CD1c-positive myeloid dendritic cell (primary cell): Measurements from ENCODE around the gene CFAP74.

Experiments used
- DNase-seq: peaks from one replicate; pipeline ENCODE4 v3.0.0-alpha.2; 2016; ENCODE audit errors: extremely low spot score

Gene CFAP74

DNA sequence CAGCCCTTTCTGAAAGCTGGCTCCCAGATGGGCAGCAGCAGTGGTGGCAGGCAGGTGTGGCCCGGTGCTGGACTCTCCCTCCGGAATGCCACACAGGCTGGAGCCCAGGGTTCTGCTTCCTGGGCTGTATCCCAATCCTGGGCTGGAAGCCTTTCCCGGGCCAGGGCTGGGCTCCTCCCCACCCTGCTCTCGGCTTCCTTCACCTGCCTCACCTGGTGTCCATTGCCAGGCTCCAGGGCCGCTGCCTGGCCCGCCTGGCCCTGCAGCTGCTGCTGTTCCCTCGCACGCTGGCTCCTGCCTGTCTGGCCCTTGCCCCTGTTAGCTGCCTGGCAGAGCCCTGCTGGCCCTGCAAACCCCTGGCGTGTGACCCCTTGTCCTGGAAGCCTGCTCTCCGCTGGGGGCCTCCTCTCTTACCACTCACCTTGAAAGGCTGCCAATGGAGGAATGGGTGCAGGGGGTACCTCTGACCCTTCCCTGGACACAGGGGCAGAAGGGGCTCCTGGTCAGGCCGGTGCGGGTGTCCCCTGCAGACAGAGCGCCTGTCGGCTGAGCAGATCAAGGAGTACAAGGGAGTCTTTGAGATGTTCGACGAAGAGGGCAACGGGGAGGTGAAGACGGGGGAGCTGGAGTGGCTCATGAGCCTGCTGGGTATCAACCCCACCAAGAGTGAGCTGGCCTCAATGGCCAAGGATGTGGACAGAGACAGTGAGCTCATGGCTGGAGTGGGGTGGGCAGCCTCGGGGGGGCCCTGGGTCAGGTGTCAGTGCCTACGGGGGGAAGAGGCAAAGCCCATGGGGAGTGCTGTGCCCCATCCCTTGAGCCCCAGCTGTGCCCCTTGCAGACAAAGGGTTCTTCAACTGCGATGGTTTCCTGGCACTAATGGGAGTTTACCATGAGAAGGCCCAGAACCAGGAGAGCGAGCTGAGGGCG lies 87.4 kb downstream of the CFAP74 start:
- no peak for DNase-seq

DNA sequence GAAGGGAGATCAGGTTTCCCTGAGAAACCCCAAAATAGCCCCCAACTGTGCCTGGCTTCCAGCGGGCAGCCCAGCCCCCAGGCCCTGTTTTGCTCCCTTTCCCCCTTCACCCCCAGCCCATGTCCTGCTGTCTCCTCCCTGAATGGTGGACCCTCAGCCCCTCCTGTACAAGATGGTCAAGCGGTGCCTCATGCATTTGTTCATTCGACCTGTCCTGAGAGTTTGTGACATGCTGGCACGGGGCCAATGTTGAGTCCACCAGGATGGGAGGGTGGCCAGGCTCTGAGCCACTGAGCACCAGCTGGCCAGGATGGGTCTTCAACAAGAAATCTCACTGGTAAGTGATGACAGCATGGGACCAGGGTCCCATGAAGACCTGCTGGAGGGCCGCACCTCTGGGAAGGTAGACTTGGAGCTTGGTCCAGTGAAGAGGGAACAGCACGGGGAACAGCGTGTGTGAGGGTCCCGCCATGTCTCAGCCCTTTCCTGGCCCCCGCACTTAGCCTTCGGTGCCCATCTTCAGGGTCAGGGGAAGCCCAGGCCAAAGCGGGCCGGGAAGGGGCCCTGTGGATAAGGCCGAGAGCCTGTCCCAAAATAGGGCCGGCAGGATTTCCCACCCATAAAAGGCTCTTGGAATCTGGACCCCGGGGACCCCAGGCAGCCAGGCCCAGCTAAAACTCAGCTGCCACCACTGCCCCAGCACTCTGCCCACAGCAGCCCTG lies 88.5 kb downstream of the CFAP74 start, which contains the start of gene CALML6:
TSS of gene CALML6 (plus strand) at position 290 of the 722 bp plus-strand sequence. CDS start at position 311, 21 bp downstream.
- DNase-seq, result no peak

GRCh38 chr1:1914101-1914970 lies 89.2 kb downstream of the CFAP74 start:
- DNase-seq, result no peak

DNA sequence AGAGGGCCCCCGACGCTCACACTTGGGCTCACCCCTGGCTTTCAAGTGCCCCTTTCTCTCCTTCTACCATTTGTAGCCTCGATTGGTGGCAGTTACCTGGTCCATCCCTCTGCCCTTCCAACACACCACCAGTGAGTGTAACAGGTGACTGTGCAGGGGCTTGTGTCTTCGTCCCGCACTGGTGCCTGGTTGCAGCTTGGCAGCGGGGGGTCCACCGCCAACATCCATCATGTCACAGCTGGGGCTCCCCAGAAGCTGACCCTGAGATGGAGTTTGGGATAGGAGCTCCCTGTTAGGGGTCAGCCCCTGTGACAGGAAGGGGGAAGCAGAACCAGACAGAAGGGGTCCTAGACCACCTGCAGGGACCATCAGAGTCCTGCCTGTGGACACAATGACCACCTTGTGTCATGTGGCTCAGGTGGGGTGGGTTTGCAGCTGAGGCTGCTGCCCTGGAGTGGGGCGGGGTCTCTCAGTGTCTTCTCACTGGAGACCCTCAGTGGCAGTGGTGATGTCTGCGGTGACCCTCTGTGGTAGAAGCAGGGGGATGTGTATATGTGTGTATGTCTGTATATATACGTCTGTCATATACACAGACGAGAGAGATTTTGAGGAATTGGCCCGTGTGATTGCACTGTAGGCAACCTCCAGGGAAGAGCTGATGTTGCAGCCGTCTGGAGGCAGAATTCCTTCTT lies 92.1 kb downstream of the CFAP74 start:
- DNase-seq, result no peak

DNA sequence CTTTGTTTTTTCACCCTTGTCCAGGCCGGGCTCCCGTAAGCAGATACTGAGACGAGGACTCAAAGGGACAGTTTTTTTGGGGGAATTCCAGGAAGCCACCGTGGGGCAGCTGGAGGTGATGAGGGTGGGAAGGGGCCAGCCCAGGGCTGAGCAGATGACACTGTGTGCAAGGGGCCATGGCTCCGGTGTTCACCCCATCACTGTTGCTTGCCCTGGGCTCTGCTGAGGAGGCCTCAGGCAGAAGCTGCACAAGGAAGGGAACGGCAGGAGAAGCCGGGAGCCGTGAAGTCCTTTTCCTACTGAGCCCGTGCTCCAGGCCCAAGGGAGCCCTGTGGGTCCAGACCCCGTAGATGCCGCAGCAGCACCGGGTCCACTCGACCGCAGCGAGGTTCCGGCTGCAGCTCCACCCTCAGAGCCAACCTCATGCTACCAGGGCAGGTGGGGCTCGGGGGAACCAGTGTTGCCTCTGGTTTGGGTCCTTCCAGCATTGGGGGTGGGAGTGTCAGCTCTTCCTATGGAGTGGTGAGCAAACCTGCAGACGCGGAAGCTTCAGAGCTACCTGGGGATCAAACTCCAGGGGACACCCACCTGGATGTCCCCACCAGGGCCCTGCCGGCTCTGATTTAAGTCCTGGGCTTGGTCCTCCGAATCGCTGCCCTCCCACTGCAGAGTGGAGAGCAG lies 92.8 kb downstream of the CFAP74 start:
- DNase-seq, result no peak

DNA sequence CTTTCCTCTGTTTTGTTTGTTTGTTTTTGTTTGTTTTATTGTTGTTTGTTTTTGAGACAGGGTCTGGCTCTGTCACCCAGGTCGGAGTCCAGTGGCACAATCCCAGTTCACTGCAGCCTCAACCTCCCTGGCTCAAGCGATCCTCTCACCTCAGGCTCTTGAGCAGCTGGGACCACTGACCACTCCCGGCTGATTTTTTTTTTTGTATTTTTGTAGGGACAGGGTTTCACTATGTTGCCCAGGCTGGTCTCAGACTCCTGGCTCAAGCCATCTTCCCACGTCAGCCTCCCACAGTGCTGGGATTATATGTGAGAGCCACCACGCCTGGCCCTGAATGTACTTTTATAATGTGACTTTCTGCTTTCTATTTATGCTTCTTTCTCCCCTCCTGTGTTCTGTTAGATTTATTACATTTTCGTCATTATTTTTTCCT lies 93.5 kb downstream of the CFAP74 start:
- DNase-seq, result no peak

- DNase-seq, result no peak
These were observed 95.1 kb downstream of the CFAP74 start for GRCh38 chr1:1908506-1908791.

- no peak for DNase-seq
These were observed 96.4 kb downstream of the CFAP74 start for GRCh38 chr1:1907098-1907736.

GRCh38 chr1:1906185-1907097 lies 97.1 kb downstream of the CFAP74 start:
- peak; percentile 83 for DNase-seq

DNA sequence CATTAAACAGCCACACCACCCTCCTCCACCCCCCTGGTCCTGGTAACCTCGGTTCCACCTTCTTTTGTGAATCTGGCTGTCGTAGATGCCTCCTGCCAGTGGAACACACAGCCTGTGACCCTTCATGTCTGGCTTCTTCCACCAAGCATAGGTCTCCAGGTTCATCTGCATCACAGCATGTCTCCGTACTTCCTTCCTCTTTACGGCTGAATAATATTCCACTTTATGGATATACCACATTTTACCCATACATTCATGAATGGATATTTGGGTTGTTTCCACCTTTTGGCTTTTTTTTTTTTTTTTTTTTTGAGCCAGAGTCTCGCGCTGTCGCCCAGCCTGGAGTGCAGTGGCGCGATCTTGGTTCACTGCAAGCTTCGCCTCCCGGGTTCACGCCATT lies 100.4 kb downstream of the CFAP74 start:
- no peak for DNase-seq

GRCh38 chr1:1901641-1902294 lies 101.8 kb downstream of the CFAP74 start:
- no peak for DNase-seq

GRCh38 chr1:1900883-1901640 lies 102.5 kb downstream of the CFAP74 start:
- no peak for DNase-seq

DNA sequence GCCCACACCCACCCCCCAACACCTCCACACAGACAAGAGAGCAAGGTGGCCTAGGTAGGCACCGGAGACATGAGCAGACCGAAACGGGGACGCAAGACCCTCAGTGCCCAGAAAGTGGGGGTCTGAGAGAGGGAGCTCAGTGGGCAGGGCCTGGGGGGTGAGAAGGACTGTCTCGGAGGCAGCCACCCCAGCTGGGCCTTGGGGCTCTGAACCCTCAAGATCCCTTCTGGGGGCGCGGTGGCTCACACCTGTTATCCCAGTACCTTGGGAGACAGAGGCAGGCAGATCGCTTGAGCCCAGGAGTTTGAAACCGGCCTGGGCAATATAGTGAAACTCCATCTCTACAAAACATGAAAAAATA lies 103.6 kb downstream of the CFAP74 start:
- DNase-seq, result no peak

DNA sequence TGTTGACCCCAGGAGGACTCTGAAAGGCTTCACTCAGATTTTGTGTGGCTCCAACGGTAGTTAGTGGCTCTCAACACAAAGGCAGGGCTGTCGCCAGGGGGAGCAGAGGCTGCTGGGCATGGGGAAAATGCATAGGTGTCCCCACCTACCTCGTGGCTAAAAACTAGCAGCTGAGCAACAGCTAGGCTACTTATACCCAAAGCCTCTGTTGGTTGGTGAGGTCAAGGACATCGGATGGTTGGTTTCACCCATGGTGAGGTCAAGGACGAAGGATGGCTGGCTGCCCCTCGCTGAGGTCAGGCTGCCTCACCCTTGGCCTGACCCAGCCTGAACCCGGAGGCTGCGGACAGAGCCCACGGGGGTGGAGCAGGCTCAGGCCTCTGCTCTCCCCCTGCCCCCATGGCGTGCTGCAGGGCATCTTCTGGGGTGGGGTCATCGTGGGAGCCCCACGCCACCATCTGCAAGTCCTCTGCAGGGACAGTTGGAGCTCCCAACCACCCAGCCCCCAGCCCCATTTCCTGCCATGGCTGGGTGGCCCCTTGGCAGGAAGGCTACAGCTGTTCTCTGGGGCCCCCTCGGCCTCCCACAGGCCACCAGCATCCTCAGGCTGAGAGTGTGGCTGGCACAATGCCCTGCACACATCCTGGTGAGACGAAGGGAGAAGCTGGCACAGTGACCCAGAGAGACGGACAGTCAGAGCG lies 104.2 kb downstream of the CFAP74 start:
- no peak for DNase-seq

GRCh38 chr1:1898246-1898933 lies 105.2 kb downstream of the CFAP74 start:
- DNase-seq, result no peak

GRCh38 chr1:1895456-1896336 lies 107.9 kb downstream of the CFAP74 start:
- DNase-seq, result no peak
